SU-DHL-6 (cell line): Measurements from ENCODE around the gene ASB16.

Source experiments
- H2AFZ ChIP-seq: fragments of 200-600 bp; sonication (generic); 2 replicates; pipeline ENCODE4 v1.6.1; 2014; ENCODE audit warnings: low read depth, mild to moderate bottlenecking, moderate library complexity, mixed read lengths, antibody characterized with exemption, low read length; ENCODE audit not compliant: severe bottlenecking
- H3F3A ChIP-seq: fragments of 200-600 bp; shearing (Covaris generic); 2 replicates; pipeline ENCODE4 v1.6.0; 2016; ENCODE audit warnings: antibody characterized with exemption, mild to moderate bottlenecking; ENCODE audit not compliant: insufficient read depth
- H3K27ac ChIP-seq: fragments of 200-600 bp; sonication (generic); 2 replicates; pipeline ENCODE4 v1.5.1; 2016; ENCODE audit warnings: low read depth, mild to moderate bottlenecking, low read length, moderate library complexity, mixed read lengths
- H3K27me3 ChIP-seq: fragments of 200-600 bp; sonication (generic), shearing (Covaris generic); 2 replicates; pipeline ENCODE4 v1.6.0; 2014; ENCODE audit warnings: mild to moderate bottlenecking, low read length
- H3K36me3 ChIP-seq: fragments of 200-600 bp; sonication (generic); 2 replicates; pipeline ENCODE4 v1.6.1; 2014; ENCODE audit warnings: mild to moderate bottlenecking, low read length, mixed read lengths
- H3K4me2 ChIP-seq: fragments of 300-600, 200-600 bp; shearing (Covaris generic), sonication (generic); 2 replicates; pipeline ENCODE4 v1.6.0; 2014; ENCODE audit warnings: low read length, low read depth, mild to moderate bottlenecking; ENCODE audit not compliant: poor library complexity, severe bottlenecking
- H3K4me3 ChIP-seq: fragments of 200-600 bp; sonication (generic); 2 replicates; pipeline ENCODE4 v1.5.1; 2014; ENCODE audit warnings: antibody characterized with exemption, low read length, mild to moderate bottlenecking, mixed read lengths; ENCODE audit not compliant: insufficient read depth, poor library complexity, severe bottlenecking
- H3K79me2 ChIP-seq: fragments of 200-600 bp; sonication (generic); 2 replicates; pipeline ENCODE4 v1.6.1; 2014; ENCODE audit warnings: mild to moderate bottlenecking, low read length, moderate library complexity; ENCODE audit not compliant: insufficient read depth
- H3K9ac ChIP-seq: fragments of 200-600 bp; sonication (generic); 2 replicates; pipeline ENCODE4 v1.7.0; 2014; ENCODE audit warnings: mild to moderate bottlenecking, low read length
- H3K9me2 ChIP-seq: fragments of 200-600 bp; sonication (generic); replicated peaks from 2 replicates; pipeline ENCODE4 v1.6.1; 2014; ENCODE audit warnings: low read length; ENCODE audit not compliant: insufficient read depth
- H3K9me3 ChIP-seq: fragments of 200-600 bp; sonication (generic); 2 replicates; pipeline ENCODE4 v1.6.1; 2014; ENCODE audit warnings: low read length, mixed read lengths; ENCODE audit not compliant: insufficient read depth
- H4K20me1 ChIP-seq: fragments of 200-600 bp; sonication (generic); 2 replicates; pipeline ENCODE4 v1.6.1; 2014; ENCODE audit warnings: low read depth, mild to moderate bottlenecking, antibody characterized with exemption, low read length, moderate library complexity, mixed read lengths
- CTCF ChIP-seq: fragments of 200-600 bp; sonication (generic); IDR thresholded peaks from one replicate; pipeline ENCODE4 v1.5.1; 2017; ENCODE audit warnings: antibody characterized with exemption, mild to moderate bottlenecking, low read length, moderate library complexity; ENCODE audit not compliant: insufficient read depth, poor library complexity, severe bottlenecking
- EZH2phosphoT487 ChIP-seq: fragments of 200-600 bp; sonication (generic), shearing (Covaris generic); conservative IDR thresholded peaks from 2 replicates; pipeline ENCODE4 v1.6.1; 2018; ENCODE audit warnings: mild to moderate bottlenecking, antibody characterized with exemption, low read length, moderate library complexity, mixed read lengths

Gene ASB16

GRCh38 chr17:44192750-44193149 is 22.2 kb downstream of the ASB16 start:
- 0 out of 2 replicates have a peak, but pooled peaks cover 3% of the 10 kb centered on the region for H3K36me3 ChIP-seq
- H3K4me2 ChIP-seq: no peak overlapping the region

GRCh38 chr17:44193326-44194084 is 23.0 kb downstream of the ASB16 start:
- H3K4me2 ChIP-seq: no peak overlapping the region
- H3K9ac ChIP-seq: no peak overlapping the region
- H3F3A ChIP-seq: peaks cover 5% of the 10 kb centered on the region; the same call in 1 of the 2 replicates
- TF ChIP-seq EZH2phosphoT487: no peak
- no peak overlapping the region for H3K4me3 ChIP-seq
- H3K27me3 ChIP-seq: no peaks in the 10 kb centered on the region
- no peak overlapping the region for H3K27ac ChIP-seq
- H3K79me2 ChIP-seq: peaks cover 15% of the 10 kb centered on the region
- H3K36me3 ChIP-seq: 0 out of 2 replicates have a peak, but pooled peaks cover 3% of the 10 kb centered on the region
- no peaks in the 10 kb centered on the region for H3K9me3 ChIP-seq
- no peak overlapping the region for H2AFZ ChIP-seq
- no peaks in the 10 kb centered on the region for H3K9me2 ChIP-seq
- H4K20me1 ChIP-seq: no peaks in the 10 kb centered on the region

More at GRCh38 chr17:44192750-44193149, 22.2 kb downstream of the ASB16 start:
- H3K27me3 ChIP-seq: no peaks in the 10 kb centered on the region
- TF ChIP-seq CTCF (no peak), EZH2phosphoT487 (no peak)
- peaks cover 5% of the 10 kb centered on the region; the same call in 1 of the 2 replicates for H3F3A ChIP-seq
- no peak overlapping the region for H3K9ac ChIP-seq
- peaks cover 15% of the 10 kb centered on the region for H3K79me2 ChIP-seq
- H4K20me1 ChIP-seq: no peaks in the 10 kb centered on the region
- no peak overlapping the region for H3K27ac ChIP-seq
- H2AFZ ChIP-seq: no peak overlapping the region
- no peaks in the 10 kb centered on the region for H3K9me2 ChIP-seq
- H3K9me3 ChIP-seq: no peaks in the 10 kb centered on the region
- H3K4me3 ChIP-seq: no peak overlapping the region

GRCh38 chr17:44197107-44197506 is 26.6 kb downstream of the ASB16 start:
- TF ChIP-seq CTCF (no peak), EZH2phosphoT487 (no peak)
- H3K27ac ChIP-seq: no peak overlapping the region
- no peaks in the 10 kb centered on the region for H3K27me3 ChIP-seq
- H2AFZ ChIP-seq: no peak overlapping the region
- no peak overlapping the region for H3K4me2 ChIP-seq
- peaks cover 21% of the 10 kb centered on the region for H3K79me2 ChIP-seq
- H3K9me3 ChIP-seq: no peaks in the 10 kb centered on the region
- no peaks in the 10 kb centered on the region for H3K9me2 ChIP-seq
- H3K9ac ChIP-seq: no peak overlapping the region
- 0 out of 2 replicates have a peak, but pooled peaks cover 3% of the 10 kb centered on the region for H3K36me3 ChIP-seq
- H4K20me1 ChIP-seq: no peaks in the 10 kb centered on the region
- peaks cover 19% of the 10 kb centered on the region for H3F3A ChIP-seq
- H3K4me3 ChIP-seq: no peak overlapping the region
